Activated gamma-delta T cell (primary cell): ENCODE measurements around the gene CCSER2.
"Not testable (repeated sequence)": the region's sequence is repeated elsewhere in the genome, so short reads cannot be mapped to it uniquely, and the experiment has no call there.

ENCODE experiments used
- DNase-seq: peaks from one replicate; lab custom pipeline; 2025; lab: John Stamatoyannopoulos, UW

The CCSER2 gene

DNA sequence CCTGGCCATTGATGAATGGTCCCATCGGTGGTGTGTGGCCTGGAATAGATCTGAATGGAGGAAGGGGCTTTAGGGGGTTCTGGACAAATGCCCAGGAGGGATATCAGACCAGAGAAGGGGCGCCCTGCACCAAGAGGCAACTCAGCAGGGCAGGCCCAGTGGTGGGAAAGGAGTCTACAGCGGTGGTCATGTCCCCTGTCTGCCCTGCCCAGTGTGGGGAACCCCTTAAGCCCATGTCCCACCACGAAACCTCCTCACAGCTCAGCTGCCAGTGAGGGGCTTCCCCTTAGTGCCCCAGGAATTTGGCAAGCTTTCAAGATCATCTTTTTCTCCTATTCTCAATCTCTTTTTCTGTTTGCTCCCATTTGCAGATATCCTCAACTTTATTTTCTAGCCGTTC lies 14.1 kb upstream of the CCSER2 start:
- DNase-seq: no peak

DNA sequence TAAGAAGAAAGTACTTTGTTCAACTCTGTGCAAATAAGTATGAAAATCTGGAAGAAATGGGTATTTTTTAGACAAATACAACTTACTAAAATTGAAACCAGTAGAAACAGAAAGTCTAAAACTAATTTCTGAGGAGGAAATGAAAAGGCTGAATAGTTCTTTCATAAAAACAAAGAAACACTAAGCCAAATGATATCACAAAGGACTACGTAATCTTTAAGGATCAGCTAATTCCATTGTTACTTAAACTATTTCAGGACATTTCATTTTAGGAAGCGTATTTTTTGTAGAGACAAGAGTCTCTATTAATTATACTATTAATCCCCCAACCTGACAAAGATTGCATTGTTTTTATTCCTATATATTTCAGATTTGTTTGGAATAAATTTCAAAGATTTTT lies 11.2 kb upstream of the CCSER2 start:
- DNase-seq: no peak

DNA sequence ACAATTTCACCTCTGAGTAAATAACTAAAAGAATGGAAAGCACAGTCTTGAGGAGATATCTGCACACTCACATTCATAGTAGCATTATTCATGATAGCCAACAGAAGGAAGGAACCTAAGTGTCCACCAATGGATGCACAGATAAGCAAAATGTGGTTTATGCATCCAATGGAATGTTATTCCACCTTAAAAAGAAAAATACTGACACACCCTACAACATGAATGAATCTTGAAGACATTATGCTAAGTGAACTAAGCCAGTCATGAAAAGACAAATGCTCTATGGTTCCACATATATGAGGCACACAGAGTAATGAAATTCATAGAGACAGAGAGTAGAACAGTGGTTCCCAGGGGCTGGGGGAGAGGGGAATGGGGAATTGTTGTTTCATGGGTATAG lies 6.5 kb upstream of the CCSER2 start:
- no peak for DNase-seq

DNA sequence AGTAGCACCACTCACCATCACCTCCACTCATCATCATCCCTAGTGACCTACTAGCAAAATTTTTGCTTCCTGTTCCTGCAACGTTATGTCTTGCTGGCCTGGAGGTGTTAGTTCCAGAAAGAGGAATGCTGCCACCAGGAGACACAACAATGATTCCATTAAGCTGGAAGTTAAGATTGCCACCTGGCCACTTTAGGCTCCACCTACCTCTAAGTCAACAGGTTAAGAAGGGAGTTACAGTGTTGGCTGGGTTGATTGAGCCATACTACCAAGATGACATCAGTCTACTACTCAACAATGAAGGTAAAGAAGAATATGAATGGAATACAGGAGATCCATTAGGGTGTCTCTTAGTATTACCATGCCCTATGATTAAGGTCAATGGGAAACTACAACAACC lies 4.8 kb upstream of the CCSER2 start:
- DNase-seq: not testable (repeated sequence)

DNA sequence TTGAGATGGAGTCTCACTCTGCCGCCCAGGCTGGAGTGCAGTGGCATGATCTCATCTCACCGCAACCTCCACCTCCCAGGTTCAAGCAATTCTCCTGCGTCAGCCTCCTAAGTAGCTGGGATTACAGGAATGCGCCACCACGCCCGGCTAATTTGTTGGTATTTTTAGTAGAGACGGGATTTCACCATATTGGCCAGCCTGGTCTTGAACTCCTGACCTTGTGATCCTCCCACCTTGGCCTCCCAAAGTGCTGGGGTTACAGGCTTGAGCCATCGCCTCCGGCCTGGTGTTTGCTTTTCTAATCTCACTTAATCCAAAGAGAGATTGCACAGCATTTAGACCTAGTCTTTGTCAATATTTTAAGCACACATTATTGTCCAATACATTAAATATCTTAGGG lies 1.4 kb upstream of the CCSER2 start:
- DNase-seq: not testable (repeated sequence)

DNA sequence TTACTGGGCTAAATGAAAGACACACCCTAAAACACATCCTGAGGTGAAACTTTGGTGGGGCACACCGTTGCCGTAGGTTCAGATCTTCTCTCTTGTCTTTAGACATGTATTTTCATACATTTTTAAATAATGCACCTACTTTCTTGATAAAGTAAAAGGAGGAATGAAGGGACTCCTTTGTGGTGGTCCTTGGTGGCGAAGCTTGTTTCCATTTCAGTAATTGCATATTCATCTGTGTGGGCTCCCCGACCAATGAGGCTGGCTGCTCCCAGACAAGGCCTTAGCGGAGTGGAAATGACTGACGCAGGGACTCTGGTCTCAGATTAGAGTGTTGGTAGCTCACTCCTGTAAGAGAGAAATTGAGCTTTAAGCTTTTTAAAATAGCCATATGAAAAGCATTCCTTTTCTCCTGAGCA lies 815 bp downstream of the CCSER2 start:
- no peak for DNase-seq

DNA sequence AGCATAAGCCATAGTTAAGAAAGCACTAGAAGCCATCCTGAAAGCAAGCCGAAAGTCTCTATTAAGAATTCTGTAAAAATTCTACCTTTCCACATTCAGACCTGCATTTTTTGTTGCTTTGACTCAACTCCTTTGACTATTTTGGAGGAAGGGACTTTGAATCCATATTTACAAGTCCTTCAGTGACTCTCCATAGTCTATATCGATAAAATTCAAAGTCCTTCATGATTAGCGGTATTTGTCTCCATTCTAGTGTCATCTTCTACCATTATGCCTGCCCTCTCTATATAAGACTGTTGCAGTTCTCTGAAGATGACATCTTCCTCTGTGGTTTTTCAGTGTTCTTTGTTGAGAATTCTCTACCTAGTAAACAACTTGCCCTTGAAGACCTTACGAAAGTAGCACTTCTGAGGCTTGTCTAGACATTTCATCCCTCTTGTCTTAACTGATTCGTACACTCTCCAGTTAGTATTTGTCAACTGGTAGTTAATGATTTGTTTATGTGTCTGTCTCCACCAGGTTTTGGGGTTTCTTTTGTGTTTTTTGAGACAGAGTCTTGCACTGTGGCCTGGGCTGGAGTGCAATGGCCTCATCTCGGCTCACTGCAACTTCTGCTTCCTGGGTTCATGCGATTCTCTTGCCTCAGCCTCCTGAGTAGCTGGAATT lies 1.7 kb downstream of the CCSER2 start:
- no peak for DNase-seq

DNA sequence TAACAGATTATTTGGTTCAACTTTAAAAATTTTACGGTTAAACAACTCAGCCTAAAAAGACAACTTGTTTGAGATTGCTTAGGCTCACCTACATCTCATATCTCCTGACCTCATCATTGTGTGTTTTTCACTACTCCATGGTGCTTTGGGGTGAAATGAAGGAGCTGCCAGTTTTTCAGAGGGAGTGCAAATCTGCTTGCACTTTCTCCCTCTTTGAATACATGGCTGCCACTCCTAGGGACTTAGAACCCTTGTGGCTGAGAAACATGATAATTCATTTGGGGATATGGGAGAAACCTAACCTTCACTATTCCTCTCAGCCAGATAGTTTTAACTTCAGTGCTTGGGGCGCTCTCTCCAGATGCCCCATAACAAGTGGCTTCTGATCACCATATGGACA lies 2.7 kb downstream of the CCSER2 start:
- DNase-seq: no peak

DNA sequence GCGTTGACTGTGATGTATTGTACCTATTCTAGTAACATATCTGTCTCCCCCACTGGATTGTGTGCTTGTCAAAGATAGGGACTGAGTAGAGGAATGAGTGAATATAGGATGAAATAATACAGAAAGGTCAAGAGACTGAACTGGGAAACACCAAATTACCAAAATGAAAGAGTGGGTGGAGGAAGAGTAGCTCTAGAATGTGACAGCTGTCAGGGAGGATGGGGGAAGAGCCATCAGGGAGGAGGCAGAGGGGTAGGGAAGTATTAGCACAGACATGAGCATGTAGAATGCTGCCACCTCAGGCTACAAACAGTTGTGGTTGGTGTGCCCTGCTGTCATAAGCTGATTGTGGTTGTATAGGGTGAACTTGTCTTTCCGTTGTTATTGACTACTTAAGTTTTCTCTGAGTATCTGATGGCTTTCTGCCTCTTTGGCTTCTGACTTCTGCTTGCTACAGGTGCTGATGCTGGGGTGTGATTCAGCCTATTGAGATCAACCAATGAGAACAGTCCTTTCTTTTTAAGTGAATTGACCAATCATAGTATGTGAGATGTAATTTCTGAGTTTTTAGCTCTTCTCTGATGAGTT lies 5.6 kb downstream of the CCSER2 start:
- no peak for DNase-seq

DNA sequence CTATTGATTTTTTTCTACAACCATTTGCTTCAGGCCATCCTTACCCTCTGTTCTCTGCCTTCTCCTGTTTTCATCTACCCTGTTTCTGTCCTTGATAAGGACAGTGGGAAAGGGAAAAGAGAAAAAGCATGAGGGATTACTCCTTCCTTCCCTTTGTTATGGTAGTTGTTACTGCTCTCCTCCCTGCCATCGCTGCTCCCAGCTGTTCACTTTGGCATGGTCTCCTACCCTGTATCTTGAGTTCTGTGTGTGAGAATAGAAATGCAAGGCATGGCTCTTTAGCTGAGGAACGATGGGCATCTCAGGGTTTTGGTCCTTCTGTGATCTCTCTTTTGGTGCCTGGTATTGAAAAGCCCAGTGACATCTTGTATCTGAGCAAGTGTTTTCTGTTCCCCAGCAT lies 6.4 kb downstream of the CCSER2 start:
- no peak for DNase-seq

DNA sequence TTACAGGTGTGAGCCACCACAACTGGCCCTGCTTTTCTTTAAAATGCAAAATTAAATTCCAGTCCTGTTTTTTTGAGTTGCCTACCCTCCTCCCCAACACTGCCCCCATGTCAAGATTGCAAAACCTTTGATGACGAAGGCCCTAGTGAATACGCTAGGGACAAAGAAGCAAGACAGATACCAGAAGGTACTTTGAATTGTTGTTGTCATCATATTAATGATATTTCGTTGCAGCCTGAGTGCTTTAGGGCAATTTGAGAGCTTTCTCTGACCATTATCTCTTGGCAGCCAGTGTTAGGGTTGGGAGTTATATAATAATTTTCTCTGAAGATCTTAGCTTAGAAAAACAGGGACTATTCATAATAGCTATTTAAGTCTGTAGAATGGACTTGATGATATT lies 7.1 kb downstream of the CCSER2 start:
- no peak for DNase-seq

DNA sequence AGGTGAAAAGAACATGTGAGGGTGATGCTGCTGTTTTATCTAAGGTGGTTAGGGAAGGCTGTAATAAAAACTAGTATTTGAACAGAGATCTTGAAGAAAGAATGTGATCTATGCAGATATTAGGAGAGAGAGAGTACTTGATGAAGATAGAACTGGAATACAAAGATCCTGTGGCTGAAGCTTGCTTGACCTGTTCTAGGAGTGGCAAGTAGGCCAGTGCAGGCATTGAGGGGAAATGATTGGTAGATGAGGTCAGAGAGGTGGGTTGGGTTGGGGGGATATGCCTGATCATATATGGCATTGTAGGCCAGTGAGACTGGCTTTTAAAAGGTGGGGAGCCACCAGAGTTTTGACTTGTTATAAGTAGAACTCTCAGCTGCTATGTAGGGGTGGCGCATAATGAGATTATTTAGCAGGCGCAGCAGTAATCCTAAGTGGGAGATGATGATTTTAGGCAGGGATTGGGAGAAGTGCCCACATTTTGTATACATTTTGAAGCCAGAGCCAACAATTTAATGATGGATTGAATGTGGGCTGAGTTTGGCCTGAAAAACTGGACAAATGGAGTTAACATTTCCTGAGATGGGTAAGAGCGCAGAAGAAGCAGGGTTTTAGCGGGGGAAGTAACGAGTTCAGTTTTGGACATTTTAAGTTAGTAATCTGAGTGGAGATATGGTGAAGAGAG lies 8.2 kb downstream of the CCSER2 start:
- no peak for DNase-seq

DNA sequence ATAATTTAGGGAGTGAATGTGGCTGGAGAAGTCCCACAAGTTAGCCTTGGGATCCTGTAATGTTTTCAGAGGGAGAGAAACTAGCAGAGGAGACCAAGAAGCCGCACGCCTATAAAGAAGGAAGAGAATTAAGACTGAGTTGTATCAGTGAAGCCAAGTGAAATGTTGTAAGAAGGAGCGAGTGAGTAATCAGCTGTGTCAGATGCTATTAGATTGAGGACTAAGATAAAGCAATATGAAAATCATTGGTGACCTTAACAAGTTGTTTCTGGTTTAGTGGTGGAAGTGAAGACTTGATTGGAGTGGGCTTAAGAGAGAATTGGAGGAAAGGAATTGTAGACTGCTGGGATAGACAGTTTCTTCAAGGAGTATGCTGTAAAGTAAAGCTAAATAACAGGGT lies 8.8 kb downstream of the CCSER2 start:
- no peak for DNase-seq

DNA sequence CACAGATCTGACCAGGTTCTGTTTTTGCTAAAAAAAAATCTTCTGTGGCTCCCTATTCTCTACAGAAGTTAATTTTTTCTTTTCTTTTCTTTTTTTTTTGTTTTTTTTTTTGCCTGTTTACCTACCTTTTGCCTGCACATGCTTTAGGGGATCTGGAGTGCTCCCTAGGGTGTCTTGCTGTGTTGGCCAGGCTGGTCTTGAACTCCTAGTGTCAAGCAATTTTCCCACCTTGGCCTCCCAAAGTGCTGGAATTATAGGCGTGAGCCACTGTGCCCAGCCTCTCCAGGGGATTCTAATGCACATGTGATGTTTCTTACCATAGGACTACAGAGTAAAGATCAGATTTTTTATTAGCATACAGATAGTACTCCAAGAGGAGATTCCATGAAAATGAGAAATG lies 10.6 kb downstream of the CCSER2 start:
- DNase-seq: no peak

DNA sequence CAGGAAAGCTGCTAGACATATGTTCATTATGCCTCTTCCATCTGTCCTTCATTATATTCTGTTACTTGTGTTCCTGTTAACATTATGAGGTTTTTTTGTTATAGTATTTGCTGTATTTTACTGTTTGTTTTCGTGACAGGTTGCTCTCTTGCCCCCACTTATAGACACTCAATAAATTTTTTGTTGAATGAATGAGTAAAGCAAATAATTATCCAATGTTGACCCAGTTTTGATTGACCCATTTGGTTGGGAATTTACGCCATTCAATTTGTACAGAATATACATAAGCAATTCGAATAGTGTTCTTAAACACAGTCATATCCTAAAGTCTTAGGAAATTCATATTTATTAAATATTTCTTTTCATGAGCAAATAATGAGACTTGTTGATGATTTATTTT lies 11.8 kb downstream of the CCSER2 start:
- DNase-seq: no peak

DNA sequence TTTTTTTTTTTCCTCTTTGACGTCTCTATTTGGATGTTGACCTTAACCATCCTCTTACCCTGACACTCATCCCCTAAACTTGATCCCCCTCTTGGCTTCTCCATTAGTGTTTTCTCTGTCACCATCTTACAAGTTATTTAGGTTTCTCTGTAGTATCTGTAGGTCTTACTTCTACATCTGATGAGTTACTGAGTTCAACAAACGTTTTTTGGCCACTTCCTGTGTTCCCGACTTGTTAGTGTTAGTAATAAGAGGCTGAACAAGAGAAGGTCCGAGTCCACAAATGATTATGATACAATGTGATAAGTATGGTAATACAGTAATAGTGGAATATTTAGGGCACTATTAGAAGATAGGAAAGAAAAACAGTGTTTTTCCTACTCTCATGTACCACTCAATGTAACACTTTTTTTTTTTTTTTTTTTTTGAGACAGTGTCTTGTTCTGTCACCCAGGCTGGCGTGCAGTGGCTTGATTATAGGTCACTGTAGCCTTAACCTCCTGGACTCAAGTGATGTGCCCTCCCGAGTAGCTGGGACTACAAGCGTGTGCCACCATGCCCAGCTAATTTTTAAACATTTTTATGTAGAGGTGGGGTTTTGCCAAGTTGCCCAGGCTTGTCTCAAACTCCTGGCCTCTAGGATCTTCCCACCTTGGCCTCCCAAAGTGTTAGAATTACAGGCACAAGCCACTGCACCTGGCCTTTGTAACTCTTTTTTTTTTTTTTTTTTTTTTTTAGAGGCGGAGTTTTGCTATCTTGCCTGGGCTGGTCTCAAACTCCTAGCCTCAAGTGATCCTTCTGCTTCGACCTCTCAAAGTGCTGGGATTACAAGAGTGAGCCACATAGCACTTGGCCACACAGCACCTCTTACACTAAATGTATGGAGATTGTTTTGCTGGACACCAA lies 12.5 kb downstream of the CCSER2 start:
- no peak for DNase-seq

DNA sequence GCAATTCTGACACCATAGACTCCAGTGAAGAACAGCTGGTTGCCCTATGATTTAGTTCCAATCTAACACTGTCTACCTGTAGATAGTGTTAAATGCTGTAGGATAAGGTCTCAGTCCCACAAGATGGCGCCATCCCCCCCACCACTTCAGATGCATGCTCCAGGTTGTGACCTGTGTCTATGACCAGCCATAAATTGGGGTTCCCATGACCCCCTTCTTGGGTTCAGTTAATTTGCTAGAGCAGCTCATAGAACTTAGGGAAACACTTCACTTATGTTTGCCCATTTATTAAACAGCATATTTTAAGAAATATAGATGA lies 13.1 kb downstream of the CCSER2 start:
- DNase-seq: no peak

DNA sequence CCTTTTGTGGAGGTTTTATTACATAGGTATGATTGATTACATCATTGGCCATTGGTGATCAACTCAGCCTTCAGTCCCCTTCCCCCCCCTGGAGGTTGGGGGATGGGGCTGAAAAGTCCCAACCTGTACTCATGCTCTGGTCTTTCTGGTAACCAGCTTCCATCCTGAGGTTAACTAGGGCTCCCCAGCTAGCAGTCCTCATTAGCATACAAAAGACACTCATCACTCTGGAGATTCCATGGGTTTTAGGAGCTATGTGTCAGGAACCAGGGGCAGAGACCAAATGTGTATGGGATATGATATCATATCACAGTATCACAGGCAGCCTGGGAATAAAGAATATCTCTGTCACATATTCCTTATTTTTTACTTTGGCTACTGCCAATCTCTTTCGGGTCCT lies 13.6 kb downstream of the CCSER2 start:
- DNase-seq: no peak

DNA sequence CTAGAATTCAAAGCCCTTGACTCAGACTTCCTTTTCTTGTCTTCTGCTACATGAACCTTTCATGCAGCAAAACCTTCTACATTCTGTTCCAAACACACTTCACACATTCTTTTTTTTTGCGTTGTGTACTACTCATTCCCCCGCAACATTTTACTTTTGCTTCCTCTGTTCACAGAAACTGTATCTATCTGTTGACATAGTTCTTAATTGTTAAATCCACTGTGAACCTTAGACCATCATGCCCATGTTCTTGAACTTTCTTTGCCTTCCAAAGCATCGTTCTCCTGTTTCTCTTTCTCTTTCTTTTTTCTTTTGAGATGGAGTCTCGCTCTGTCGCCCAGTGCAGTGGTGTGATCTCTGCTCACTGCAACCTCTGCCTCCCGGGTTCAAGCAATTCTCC lies 14.2 kb downstream of the CCSER2 start:
- DNase-seq: no peak

DNA sequence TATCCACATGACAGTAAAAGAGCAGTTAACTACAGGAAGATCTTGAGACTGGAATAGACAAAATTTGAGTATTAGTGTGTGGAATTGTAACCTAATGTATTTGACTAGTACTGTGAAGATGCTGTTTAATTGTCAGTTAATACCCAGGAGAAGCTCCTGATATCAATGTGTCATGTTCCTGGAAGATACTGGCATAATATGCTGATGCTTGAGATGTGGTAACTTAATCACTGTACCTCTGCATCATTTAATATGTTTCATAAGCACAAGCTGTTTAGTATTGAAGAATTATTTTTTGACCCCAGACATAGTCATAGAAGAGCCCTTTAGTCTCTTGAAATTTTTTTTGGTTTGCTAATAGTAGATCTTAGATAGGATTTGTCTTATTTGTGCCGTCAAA lies 15.4 kb downstream of the CCSER2 start:
- no peak for DNase-seq

DNA sequence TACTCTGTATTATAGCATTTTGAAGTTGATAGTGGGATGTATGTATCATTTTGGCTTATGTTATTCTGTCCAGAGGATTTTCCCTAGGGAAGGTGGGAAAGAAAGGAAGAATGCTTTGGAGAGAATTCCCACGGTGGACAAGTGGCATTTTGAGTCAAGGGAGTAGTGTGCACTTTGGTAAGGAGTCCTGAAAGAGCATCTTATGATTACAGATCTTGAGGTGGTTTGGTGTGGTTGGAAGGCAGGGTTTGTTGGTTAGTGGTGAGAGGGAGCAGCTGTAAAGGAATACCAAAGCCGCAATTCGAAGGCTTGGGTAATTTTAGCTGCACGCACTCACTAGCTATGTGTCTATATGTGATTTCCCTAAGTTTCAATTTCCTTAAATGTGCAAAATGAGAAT lies 16.1 kb downstream of the CCSER2 start:
- DNase-seq: no peak

DNA sequence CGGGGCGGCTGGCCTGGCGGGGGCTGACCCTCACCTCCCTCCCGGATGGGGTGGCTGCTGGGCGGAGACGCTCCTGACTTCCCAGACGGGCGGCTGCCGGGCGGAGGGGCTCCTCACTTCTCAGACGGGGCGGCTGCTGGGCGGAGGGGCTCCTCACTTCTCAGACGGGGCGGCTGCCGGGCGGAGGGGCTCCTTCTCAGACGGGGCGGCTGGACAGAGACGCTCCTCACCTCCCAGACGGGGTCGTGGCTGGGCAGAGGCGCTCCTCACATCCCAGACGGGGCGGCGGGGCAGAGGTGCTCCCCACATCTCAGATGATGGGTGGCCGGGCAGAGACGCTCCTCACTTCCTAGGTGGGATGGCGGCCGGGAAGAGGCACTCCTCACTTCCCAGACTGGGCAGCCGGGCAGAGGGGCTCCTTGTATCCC lies 19.2 kb downstream of the CCSER2 start:
- not testable (repeated sequence) for DNase-seq

DNA sequence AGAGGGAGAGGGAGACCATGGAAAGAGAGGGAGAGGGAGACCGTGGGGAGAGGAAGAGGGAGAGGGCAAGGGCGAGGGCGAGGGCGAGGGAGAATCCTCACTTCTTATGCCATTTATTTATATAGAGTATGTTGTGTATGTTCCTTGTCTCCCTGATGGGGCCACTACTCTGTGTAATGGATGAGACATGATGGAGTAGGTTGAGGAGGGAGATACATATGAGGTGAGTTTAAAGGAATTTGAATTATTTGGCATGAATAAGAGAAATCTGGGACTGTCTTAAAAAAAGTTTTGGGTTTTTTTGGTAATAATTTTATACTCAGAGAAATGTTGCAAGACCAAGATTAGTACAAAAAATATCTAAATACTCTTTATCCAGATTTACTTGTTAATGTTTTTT lies 20.1 kb downstream of the CCSER2 start:
- no peak for DNase-seq
